Mucosa of rectum (tissue), 2 donors: ENCODE results near the gene KCNJ16.

ENCODE experiments used
- H3K27ac ChIP-seq, 2 donors: one replicate each; pipeline ENCODE4 v1.7.0; 2013; ENCODE audit warnings: inconsistent platforms in 2 of 2, low read depth in 2 of 2, low read length in 2 of 2
- H3K27me3 ChIP-seq, 2 donors: one replicate each; pipeline ENCODE4 v1.7.0; 2013; ENCODE audit warnings: low read length in 2 of 2; ENCODE audit not compliant: control insufficient read depth in 2 of 2, insufficient read depth in 2 of 2
- H3K36me3 ChIP-seq, 2 donors: one replicate each; pipeline ENCODE4 v1.7.0; 2013; ENCODE audit warnings: low read length in 2 of 2; ENCODE audit not compliant: control insufficient read depth in 2 of 2, insufficient read depth in 2 of 2
- H3K4me1 ChIP-seq, 2 donors: one replicate each; pipeline ENCODE4 v1.7.0; 2013; ENCODE audit warnings: low read length in 2 of 2, mild to moderate bottlenecking in 1 of 2; ENCODE audit not compliant: control insufficient read depth in 2 of 2, insufficient read depth in 2 of 2
- H3K4me3 ChIP-seq, 2 donors: one replicate each; pipeline ENCODE4 v1.7.0; 2013; ENCODE audit warnings: low read length in 2 of 2
- H3K9ac ChIP-seq, 2 donors: one replicate each; pipeline ENCODE4 v1.7.0; 2013; ENCODE audit warnings: low read length in 2 of 2, low read depth in 1 of 2, mild to moderate bottlenecking in 1 of 2
- H3K9me3 ChIP-seq, 2 donors: one replicate each; pipeline ENCODE4 v1.7.0; 2013; ENCODE audit warnings: low read length in 2 of 2; ENCODE audit not compliant: control insufficient read depth in 2 of 2
- donor health status: healthy.
- donor health status: Normal muscosa, but diverticular disease.

KCNJ16 gene

DNA sequence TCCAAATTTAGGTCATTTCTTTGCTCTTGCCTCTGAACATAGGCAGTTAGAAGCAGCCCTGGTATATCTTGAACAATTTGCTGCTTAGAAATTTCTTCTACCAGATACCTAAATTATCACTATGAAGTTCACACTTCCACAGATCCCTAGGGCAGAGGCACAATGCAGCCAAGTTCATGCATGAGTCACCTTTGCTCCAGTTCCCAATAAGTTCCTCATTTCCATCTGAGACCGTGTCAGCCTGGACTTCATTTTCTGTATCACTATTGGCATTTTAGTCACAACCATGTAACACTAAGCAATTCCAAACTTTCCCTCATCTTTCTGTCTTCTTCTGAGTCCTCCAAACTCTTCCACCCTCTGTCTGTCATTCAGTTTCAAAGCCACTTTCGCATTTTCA, 45.0 kb downstream of the KCNJ16 start:
- Histone ChIP-seq H3K27me3 (no peaks in the 10 kb centered on the region), H3K27ac (no peak overlapping the region)

DNA sequence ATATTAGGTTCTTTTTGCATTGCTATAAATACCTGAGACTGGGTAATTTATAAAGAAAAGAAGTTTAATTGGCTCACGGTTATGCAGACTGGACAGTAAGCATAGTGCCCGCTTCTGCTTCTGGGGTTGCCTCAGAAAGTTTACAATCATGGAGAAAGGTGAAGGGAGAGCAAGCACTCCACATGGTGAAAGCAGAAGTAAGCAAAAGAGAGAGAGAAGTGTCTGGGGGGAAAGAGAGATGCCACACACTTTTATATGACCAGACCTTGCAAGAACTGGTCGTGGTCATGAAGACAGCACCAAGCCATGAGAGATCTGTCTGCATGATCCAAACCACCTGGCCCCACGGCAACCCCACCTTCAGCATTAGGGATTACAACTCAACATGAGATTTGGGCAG, 45.4 kb downstream of the KCNJ16 start:
- H3K4me1 ChIP-seq, result peaks cover 0 to 14% of the 10 kb centered on the region in 2 donors
- H3K27ac ChIP-seq, result no peak overlapping the region
- no peaks in the 10 kb centered on the region for H3K36me3 ChIP-seq
- H3K27me3 ChIP-seq, result no peaks in the 10 kb centered on the region
- peaks cover 0 to 2% of the 10 kb centered on the region in 2 donors for H3K9me3 ChIP-seq
- H3K9ac ChIP-seq, result no peak overlapping the region
- H3K4me3 ChIP-seq, result no peak overlapping the region

More for the DNA sequence above, 45.0 kb downstream of the KCNJ16 start:
- Histone ChIP-seq H3K4me1 (peaks cover 0 to 14% of the 10 kb centered on the region in 2 donors), H3K9me3 (peaks cover 0 to 2% of the 10 kb centered on the region in 2 donors), H3K36me3 (no peaks in the 10 kb centered on the region), H3K9ac (no peak overlapping the region), H3K4me3 (no peak overlapping the region)

DNA sequence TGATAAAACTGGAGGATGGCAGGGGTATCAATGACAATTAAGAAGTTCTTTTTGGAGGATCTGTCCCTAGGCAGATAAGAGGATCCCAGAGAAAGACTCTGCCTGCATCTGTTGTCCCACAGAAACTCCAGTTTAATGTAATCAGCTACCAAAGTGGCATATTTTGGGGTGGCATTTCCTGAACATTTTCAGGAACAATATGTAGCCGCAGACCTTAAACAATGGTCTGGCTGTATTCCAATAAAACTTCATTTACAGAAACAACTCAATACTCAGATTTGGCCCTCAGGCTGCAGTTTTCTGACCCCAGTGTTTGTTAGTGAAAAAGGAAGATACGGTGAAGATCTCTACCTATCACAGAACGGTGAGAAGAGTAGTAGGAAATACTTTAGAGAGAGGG, 46.1 kb downstream of the KCNJ16 start:
- H3K27me3 ChIP-seq, result no peaks in the 10 kb centered on the region
- no peaks in the 10 kb centered on the region for H3K36me3 ChIP-seq
- H3K27ac ChIP-seq, result no peak overlapping the region
- H3K9me3 ChIP-seq, result peaks cover 0 to 2% of the 10 kb centered on the region in 2 donors
- H3K4me3 ChIP-seq, result no peak overlapping the region
- H3K9ac ChIP-seq, result no peak overlapping the region
- H3K4me1 ChIP-seq, result peaks cover 0 to 14% of the 10 kb centered on the region in 2 donors

DNA sequence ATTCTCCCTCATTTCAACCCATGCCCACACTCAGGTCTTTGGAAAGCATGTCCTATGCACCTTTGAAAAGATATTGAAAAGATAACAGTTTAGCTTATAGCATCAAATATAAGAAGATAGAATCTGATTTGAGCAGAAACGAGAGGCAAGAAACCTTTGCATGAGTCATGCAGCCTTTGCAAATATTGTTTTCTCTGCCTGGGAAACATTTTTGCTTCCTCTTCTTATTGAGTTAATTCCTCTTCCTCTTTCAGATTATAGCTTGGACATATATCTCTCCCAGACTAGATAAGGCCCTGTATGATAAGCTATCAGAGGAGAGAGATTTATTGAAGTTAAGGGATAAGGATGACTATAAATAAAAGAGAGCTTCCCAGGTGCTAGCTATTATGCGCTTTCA, 48.2 kb downstream of the KCNJ16 start:
- Histone ChIP-seq H3K4me3 (no peak overlapping the region), H3K9me3 (peaks cover 0 to 2% of the 10 kb centered on the region in 2 donors), H3K36me3 (no peaks in the 10 kb centered on the region), H3K27ac (no peak overlapping the region), H3K27me3 (no peaks in the 10 kb centered on the region), H3K4me1 (peaks cover 0 to 14% of the 10 kb centered on the region in 2 donors), H3K9ac (no peak overlapping the region)

DNA sequence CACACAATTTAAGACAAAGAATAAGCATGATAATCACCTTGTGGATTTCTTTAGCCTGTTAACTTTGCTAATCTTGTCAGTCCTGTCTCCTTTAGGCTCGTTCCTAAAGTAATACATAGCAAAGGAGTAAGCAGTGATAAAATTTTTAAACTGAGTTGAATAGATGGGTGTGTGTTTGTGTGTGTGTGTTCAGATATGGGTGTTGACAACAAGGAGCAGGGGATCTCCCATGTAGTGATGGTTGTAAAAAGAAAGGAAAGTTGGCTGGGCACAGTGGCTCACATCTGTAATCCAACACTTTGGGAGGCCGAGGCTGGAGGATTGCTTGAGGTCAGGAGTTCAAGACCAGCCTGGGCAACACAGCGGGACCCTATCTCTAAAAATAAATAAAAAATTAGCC, 49.7 kb downstream of the KCNJ16 start:
- no peak overlapping the region for H3K9ac ChIP-seq
- no peak overlapping the region for H3K27ac ChIP-seq
- H3K27me3 ChIP-seq, result no peaks in the 10 kb centered on the region
- no peaks in the 10 kb centered on the region for H3K9me3 ChIP-seq
- no peaks in the 10 kb centered on the region for H3K36me3 ChIP-seq
- no peak overlapping the region for H3K4me3 ChIP-seq
- H3K4me1 ChIP-seq, result peaks cover 0 to 14% of the 10 kb centered on the region in 2 donors

DNA sequence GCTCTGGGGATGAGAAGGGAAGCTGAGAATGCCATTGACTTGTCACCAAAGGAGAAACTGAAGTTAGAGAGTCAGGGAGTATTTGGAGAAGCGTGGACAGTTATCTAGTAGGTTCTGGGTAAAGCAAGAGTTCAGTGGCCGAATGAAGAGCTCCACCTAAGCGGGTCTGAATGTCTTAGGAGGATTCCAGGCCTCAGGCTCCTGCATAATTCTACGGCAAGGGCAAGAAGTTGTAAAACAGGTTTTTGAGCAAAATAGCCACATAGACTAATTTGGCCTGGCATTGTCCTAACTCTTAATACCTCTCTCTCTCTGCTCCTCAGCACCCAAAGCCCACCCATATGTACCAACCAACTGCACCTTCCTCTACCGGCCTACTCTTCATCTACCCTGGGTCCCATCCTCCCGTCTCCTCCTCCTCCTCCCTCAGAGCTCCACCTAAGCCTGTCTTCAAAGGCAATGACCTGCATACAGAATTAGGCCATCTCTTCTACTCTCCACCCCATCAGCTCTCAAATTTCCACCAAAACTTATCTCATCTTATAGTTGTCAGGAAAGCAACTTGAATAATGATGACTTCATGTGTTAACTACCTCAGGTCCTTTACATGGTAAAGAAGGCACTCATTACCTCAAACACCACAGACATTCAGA, 52.3 kb downstream of the KCNJ16 start:
- H3K4me3 ChIP-seq, result no peak overlapping the region
- H3K9me3 ChIP-seq, result no peaks in the 10 kb centered on the region
- H3K27ac ChIP-seq, result no peak overlapping the region
- H3K9ac ChIP-seq, result no peak overlapping the region
- H3K27me3 ChIP-seq, result no peaks in the 10 kb centered on the region
- no peaks in the 10 kb centered on the region for H3K36me3 ChIP-seq
- peaks cover 0 to 14% of the 10 kb centered on the region in 2 donors for H3K4me1 ChIP-seq

DNA sequence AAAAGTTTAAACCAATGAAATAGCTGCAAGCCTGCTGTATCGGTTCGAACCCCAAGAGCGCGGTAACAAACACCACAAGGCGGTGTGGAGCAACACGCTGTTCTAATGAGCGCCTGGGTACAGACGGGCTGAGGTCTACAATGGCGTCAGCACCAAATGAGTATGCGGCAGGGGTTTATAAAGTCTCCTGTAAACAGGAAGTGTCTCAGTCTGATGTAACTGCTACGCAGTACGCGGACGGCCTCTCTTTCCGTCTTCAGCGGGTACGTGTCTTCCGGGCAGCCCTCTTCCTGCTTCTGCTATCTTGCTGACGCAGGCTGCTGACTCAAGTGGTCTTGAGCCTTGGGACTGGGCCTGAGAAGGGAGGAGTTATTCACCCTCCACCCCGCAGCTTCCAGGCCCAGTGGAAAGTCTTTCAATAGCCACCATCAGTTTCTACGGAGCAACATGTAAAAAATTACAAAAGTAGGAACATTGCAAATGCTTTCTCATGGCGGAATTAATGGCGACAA, 53.8 kb downstream of the KCNJ16 start:
- Histone ChIP-seq H3K9ac (no peak overlapping the region), H3K9me3 (no peaks in the 10 kb centered on the region), H3K27ac (no peak overlapping the region), H3K27me3 (no peaks in the 10 kb centered on the region), H3K4me1 (peaks cover 0 to 8% of the 10 kb centered on the region in 2 donors), H3K4me3 (no peak overlapping the region), H3K36me3 (no peaks in the 10 kb centered on the region)

DNA sequence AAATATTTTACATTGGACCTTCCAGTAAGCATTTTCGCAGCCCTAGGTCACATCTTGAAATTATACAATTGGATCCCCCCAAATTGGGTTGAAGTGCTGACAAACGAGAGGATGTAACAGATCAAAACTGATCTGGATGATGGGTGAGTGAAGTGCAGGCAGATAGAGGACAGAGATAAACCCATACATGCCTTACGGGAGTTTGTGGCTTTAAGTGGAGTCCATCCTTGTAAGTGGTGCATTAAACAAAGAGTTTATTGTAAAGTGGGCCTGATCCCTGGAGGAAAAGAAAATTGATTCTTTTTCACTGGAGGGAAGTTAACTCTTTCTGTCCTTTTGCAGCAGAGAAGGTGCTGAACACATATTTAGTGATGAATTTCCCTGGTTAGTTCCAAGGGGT, 55.3 kb downstream of the KCNJ16 start:
- Histone ChIP-seq H3K27me3 (no peaks in the 10 kb centered on the region), H3K4me3 (no peak overlapping the region), H3K4me1 (no peaks in the 10 kb centered on the region), H3K9ac (no peak overlapping the region), H3K9me3 (no peaks in the 10 kb centered on the region), H3K27ac (no peak overlapping the region), H3K36me3 (no peaks in the 10 kb centered on the region)

DNA sequence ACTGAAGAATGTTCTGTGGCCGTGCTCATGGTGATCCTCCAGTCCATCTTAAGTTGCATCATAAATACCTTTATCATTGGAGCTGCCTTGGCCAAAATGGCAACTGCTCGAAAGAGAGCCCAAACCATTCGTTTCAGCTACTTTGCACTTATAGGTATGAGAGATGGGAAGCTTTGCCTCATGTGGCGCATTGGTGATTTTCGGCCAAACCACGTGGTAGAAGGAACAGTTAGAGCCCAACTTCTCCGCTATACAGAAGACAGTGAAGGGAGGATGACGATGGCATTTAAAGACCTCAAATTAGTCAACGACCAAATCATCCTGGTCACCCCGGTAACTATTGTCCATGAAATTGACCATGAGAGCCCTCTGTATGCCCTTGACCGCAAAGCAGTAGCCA, 57.5 kb downstream of the KCNJ16 start:
- Histone ChIP-seq H3K4me1 (peaks cover 0 to 10% of the 10 kb centered on the region in 2 donors), H3K9me3 (no peaks in the 10 kb centered on the region), H3K36me3 (no peaks in the 10 kb centered on the region), H3K4me3 (no peak overlapping the region), H3K9ac (no peak overlapping the region), H3K27me3 (no peaks in the 10 kb centered on the region), H3K27ac (no peak overlapping the region)

DNA sequence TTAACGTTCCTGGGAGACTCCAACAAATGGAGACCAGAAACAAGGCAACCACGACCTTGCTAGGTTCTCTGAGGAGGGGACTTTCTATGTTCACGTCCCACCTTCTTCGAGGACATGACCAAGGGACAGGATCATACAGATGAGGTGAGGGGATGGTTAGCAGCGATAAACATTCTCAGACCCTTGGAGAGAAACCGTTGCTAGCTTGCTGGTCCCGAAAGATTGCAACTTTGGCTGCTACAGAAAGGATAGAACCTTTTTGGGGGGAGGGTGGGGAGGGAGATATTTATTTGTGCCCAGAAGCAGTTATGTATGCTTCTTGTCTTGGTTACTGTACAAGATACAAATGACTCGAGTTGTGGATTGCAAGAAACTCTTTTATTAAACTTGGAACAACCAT, 59.0 kb downstream of the KCNJ16 start:
- Histone ChIP-seq H3K27ac (no peak overlapping the region), H3K36me3 (no peaks in the 10 kb centered on the region), H3K4me1 (peaks cover 0 to 16% of the 10 kb centered on the region in 2 donors), H3K27me3 (no peaks in the 10 kb centered on the region), H3K4me3 (no peak overlapping the region), H3K9me3 (no peaks in the 10 kb centered on the region), H3K9ac (no peak overlapping the region)
